ENCODE measurements around the gene ITSN1.
"Not testable (repeated sequence)": the region's sequence is repeated elsewhere in the genome, so short reads cannot be mapped to it uniquely, and the experiment has no call there.

The ITSN1 gene

DNA sequence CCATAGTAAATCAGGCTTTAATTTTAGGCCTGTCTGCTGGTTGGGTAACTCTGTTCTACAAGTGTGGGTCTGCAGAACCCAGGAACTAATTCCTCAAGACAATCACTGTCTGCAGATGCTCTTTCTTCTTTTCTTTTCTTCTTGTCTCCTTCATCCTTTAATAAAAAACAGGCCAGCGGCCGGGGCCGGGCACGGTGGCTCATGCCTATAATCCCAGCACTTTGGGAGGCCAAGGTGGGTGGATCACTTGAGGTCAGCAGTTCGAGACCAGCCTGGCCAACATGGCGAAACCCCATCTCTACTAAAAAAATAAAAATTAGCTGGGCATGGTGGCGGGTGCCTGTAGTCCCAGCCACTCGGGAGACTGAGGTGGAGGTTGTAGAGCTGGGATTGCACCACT is 220.9 kb downstream of the ITSN1 start:
- not testable (repeated sequence) for DNase-seq (ENCODE audit: low spot score)

- no peak for DNase-seq (ENCODE audit: low spot score)
Measured at GRCh38 chr21:33864150-33864549, 221.8 kb downstream of the ITSN1 start.

- no peak for DNase-seq (ENCODE audit: low spot score)
Measured at GRCh38 chr21:33865176-33865575, 222.9 kb downstream of the ITSN1 start.

DNA sequence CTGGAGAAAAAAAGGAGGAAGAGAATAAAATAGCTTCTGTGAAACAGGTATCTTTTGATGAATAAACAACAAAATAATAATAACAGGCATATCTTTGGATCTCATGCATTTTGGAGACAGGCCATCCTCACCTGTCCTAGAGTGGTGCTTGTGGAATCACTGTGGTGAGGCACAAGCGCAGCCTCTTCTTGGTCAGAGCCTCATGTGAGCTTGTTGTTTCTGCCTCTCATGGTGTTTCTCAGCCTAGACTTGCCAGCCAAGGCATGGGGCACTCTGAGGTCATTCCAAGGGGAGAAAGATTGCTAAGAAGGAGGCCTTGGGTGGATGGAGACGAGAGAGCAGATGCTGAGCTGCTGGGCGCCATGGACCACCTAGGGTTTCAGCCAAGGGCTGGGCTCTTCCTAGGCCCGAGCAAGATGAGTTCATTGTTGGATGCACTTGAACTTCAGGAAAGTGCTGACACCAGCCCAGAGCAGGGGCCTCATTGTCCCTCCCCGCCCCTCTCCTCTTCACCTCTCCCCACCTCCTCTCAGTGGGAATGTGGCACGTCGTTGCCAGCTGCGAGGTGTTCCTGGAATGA is 223.8 kb downstream of the ITSN1 start:
- no peak for DNase-seq (ENCODE audit: low spot score)

GRCh38 chr21:33866826-33867225 is 224.5 kb downstream of the ITSN1 start:
- no peak for DNase-seq (ENCODE audit: low spot score)

DNA sequence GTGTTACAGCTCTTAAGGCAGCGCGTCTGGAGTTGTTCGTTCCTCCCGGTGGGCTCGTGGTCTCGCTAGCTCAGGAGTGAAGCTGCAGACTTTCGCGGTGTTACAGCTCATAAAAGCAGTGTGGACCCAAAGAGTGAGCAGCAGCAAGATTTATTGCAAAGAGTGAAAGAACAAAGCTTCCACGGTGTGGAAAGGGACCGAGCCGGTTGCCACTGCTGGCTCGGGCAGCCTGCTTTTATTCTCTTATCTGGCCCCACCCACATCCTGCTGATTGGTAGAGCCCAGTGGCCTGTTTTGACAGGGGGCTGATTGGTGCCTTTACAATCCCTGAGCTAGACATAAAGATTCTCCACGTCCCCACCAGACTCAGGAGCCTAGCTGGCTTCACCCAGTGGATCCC is 225.6 kb downstream of the ITSN1 start:
- not testable (repeated sequence) for DNase-seq (ENCODE audit: low spot score)

DNA sequence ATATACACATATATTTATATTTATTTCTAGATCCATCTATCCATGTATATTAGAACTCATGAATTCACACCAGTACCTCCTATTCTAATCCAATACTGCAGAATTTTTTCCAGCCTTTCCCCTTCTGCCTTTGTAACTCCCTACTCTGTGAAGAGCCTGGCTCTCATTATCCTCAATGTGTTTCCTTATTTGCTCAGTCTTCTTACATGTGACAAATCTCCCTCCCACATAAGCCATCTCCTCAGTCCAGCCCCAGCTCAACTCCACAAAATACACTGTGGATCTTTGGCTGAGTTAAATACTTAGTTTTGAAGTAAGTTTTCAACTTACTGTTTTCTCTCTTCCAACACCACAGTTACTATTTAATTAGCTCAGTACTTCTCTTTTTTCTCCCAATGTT is 227.6 kb downstream of the ITSN1 start:
- no peak for DNase-seq (ENCODE audit: low spot score)

GRCh38 chr21:33870768-33871167 is 228.5 kb downstream of the ITSN1 start:
- DNase-seq (ENCODE audit: low spot score): no peak

GRCh38 chr21:33871171-33871570 is 228.9 kb downstream of the ITSN1 start:
- no peak for DNase-seq (ENCODE audit: low spot score)

GRCh38 chr21:33872881-33873515 is 230.7 kb downstream of the ITSN1 start:
- DNase-seq (ENCODE audit: low spot score): no peak

GRCh38 chr21:33874161-33874560 is 231.9 kb downstream of the ITSN1 start:
- no peak for DNase-seq (ENCODE audit: low spot score)

- DNase-seq (ENCODE audit: low spot score): no peak
Measured at GRCh38 chr21:33875026-33875695, 232.9 kb downstream of the ITSN1 start.

- no peak for DNase-seq (ENCODE audit: low spot score)
Measured at GRCh38 chr21:33878824-33879223, 236.5 kb downstream of the ITSN1 start.

DNA sequence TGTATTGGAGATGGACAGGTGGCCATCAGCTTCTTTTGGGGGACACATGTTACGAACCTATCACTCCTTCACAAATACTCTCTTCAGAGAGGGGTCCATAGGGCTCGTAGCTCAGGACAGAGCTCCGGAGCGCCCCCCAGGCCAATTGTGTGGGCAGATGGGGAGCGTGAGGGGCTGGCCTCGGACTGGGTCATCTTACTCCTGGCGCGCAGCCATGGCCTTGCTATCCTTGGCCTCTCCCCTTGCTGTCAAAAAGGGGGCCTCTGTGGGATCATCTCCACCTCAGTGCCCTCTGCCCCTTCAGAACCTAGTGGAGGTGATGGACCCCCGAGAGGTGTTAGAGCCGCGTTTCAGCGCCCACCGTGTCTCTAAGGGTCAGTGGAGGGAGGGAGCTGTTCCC is 238.3 kb downstream of the ITSN1 start:
- DNase-seq (ENCODE audit: low spot score): no peak

DNA sequence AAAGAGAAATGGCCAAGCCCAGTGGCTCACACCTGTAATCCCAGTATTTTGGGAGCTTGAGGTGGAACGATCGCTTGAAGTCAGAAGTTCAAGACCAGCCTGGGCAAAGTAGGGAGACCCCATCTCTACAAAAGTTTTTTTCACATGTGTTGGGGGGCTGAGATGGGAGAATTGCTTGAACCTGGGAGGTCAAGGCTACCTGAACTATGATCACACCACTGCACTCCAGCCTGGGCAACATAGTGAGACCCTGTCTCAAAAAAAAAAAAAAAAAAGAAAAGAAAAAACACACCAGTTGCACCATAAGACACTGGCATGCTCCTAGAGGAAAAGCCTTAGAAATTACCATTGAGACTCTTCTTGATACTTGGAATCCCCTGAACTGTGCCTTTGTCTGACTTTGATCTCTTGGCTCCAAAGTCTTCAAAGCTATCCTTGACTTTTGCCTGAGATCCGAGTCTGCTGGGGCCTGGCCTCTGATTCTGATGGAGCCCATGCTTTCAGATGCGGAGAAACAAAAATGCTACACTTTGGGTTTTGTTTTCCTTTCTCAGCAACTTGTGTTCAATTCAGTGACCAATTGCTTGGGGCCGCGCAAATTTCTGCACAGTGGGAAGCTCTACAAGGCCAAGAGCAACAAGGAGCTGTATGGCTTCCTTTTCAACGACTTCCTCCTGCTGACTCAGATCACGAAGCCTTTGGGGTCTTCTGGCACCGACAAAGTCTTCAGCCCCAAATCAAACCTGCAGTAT is 239.6 kb downstream of the ITSN1 start:
- DNase-seq (ENCODE audit: low spot score): no peak

DNA sequence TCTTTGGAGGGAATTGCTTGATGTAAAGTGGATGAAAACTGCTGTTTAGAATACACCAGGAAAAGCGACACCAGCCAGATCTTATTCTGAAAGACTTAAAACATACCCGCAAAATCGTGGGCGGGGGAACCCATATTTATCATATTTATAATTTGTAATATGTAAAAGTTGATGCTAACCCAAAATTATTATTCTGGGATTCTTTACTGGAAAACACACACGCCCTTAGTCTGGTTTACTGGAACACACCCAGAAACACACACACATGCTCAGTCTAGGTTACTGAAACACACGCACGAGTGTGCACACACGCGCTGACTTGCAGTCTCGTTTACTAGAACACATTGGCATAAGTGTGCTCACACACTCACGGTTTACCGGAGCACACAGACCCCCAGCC is 240.8 kb downstream of the ITSN1 start:
- DNase-seq (ENCODE audit: low spot score): no peak

DNA sequence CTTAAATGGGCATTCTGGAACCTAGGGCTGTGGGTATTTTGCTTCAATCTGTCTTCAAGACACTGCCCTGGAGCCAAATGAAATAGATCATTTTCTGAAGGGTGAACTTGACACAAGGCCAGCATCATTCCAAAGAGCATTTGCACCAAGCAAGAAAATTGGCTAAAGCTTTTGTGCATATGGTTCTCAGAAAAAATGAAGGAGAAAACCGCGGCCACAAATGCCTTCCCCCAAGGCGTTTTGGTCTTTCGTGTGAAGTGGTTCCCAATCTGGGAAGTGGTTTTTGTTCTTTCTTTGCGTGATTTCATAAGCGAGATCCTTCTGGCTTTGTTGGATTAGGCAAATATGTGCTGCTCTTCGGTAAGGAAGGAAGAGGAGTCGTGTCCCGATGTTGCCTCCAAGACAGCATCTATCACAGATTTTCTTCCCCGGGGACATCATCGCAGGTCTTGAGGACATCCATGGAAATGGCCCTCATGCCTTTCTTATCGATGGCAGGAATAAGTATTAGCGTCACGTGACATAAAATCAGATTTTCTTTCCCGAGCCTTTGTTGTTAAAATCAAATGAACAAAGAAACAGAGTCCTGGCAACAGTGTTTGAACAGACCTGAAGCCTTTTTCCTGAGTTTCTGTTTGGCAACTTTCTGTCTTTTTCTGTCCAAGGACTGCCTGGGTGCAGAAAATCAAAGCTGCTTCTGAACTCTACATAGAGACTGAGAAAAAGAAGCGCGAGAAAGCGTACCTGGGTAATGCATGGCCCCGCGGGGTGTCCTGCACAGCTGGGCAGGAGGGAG is 242.3 kb downstream of the ITSN1 start:
- no peak for DNase-seq (ENCODE audit: low spot score)

- DNase-seq (ENCODE audit: low spot score): no peak
Measured at GRCh38 chr21:33885172-33885514, 242.8 kb downstream of the ITSN1 start.

DNA sequence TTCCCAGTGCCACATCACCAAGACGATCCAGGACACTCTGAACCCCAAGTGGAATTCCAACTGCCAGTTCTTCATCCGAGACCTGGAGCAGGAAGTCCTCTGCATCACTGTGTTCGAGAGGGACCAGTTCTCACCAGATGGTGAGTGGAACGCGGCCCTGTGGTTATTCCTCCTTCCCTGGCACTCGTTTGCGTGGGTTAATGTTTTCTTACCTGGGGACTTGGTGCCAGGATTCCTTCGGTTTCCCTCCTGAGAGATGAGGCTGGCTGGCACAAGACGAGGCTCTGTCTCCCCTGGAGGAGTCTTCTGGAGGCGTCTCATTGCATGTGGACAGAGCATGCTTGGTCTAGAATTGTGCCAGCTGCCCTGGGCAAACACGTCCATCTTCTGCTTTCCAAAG is 244.0 kb downstream of the ITSN1 start:
- DNase-seq (ENCODE audit: low spot score): no peak

DNA sequence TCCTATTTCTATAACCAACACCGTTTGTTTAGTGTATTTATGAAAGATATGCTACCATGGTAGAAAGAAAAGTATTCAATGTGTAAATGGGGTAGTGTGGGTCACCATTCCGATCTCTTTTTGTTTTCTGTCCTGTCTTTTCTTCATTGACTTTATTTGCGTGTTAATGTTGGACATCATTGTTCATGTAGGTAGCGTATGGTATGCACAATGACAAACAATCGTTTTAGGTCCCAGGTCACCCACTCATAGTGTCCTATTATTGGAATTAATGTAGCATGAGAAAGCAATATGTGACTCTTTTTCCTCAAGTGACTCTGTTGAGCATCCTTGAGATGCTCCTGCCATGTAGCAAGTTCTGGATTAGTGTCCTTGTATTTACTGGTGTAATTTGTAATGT is 247.9 kb downstream of the ITSN1 start:
- DNase-seq (ENCODE audit: low spot score): no peak

DNA sequence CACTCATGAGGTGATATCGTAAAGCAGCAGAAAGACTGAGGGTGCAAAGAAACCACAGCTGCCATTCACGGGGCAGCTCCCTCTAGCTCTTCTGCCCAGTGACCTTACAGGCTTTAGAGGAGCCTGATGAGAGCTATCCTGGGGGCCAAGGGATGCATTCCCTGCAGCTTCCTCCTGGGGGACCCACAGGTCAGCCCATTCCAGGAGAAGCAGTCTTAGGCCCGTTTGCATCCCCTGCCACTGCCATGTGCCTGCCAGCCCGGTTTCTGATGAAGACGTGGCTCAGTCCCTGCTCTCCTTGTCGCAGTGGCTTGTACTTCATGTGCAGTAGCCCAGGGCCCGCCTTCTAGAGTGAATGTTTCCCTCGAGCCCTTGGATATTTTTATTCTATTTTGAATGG is 250.6 kb downstream of the ITSN1 start:
- DNase-seq (ENCODE audit: low spot score): peak; percentile 32

DNA sequence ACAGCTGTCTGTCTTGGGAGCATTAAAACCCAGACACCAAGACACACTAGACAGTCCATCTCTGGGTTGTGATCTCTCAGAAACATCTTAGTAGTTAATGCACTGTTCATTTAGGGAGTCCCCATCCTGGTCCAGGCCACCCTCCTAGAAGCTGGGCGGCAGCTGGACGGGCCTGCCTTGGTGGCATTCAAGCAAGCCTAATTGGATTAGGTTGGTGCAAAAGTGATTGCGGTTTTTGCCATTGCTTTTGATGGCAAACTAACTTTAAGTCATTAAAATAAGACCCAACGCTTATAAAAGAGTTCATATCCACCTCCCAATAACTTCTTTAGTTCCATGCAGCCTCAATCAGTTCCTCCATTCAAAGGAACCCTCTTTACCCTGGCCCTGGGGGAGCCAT is 251.6 kb downstream of the ITSN1 start:
- DNase-seq (ENCODE audit: low spot score): no peak

Measured in SW480 (cell line).